WI38 (cell line): ENCODE measurements around the gene FCER1G.

Source experiments
- H3K4me3 ChIP-seq: 2 replicates; pipeline ENCODE4 v1.5.1; 2011; ENCODE audit warnings: low read depth, mild to moderate bottlenecking, control low read depth, low read length
- TF ChIP-seq, protein P1 (sequence below): IDR thresholded peaks from 2 replicates; pipeline ENCODE4 v1.5.1; 2012; ENCODE audit warnings: low read depth, mild to moderate bottlenecking, control low read depth, low read length

Gene FCER1G

DNA sequence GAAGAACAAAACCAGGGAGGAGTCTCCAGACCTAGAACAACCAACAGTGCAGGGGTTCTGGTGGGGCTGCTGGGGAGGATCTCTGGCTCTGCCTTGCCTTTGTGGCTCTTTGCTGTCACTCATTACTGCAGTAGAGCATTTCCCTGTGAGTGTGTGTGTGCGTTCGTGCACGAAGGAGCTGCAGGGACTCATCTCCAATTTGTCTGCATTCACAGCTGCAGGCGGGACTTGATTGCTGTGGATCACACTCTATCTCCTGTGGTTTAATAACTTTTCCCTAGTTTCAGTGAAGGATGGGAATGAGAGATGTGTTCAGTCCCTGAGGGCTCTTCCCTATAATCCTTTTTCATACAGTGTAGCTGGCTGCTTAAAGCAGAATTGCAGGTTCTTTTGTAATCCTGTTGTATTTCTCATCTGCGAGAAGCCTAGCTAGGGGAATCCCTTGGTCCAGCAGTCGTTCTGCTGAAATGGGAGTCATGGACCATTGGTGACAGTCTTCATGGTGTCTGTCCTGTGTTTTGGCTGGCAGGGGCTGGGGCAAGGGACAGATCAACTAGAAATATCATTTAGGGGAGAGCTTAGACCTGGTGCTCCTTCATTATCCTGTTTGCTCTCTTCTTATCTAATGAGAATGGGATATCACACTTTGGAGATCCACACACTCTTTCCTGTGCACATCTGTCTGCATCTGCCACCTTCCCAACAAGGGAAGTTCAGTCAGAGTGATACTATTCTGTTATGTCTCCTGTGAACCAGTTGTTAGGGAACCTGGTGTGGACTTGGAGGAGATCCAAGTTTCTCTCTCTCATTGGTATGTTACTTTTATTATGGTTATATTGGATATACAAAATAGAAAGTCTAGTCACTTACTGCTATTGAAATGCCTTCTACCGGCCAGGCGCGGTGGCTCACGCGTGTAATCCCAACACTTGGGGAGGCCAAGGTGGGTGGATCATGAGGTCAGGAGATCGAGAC, 46.5 kb downstream of the FCER1G start:
- H3K4me3 ChIP-seq, result no peak overlapping the region
- TF ChIP-seq, protein P1, sequence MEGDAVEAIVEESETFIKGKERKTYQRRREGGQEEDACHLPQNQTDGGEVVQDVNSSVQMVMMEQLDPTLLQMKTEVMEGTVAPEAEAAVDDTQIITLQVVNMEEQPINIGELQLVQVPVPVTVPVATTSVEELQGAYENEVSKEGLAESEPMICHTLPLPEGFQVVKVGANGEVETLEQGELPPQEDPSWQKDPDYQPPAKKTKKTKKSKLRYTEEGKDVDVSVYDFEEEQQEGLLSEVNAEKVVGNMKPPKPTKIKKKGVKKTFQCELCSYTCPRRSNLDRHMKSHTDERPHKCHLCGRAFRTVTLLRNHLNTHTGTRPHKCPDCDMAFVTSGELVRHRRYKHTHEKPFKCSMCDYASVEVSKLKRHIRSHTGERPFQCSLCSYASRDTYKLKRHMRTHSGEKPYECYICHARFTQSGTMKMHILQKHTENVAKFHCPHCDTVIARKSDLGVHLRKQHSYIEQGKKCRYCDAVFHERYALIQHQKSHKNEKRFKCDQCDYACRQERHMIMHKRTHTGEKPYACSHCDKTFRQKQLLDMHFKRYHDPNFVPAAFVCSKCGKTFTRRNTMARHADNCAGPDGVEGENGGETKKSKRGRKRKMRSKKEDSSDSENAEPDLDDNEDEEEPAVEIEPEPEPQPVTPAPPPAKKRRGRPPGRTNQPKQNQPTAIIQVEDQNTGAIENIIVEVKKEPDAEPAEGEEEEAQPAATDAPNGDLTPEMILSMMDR, result no peak

DNA sequence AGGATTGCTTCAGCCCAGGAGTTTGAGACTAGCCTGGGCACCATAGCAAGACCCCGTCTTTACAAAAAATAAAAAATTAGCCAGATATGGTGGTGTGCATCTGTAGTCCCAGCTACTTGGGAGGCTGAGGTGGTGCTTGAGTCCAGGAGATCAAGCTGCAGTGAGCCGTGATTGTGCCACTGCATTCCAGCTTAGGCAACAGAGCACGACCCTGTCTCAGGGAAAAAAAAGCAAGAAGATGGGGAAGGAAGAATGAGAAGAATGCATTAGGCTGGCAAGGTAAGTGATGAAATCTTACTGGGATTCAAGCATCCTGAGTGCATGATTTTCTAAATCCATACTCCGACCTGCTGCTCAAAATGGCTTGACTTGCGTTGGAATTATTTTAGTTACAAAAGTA, 50.2 kb downstream of the FCER1G start:
- TF ChIP-seq, protein P1, result no peak
- H3K4me3 ChIP-seq, result no peak overlapping the region

DNA sequence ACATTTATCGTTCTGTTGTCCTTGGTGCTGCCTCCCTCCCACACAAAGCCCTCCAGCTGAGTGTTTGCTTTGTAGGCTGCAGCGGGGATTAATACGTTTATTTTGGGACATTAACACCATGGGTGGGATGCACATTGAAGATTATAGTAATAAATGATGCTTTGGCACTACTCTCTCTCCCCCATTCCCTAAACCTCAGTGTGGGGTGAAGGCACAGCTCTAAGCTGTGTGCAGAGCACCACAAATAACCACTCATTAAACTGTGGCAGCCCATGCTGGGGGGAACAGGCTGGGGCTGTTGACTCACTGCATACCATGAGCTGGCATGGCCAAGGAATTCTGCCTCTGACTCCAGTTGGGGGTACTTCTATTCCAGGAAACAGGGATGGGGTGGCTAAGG, 51.1 kb downstream of the FCER1G start:
- TF ChIP-seq, protein P1, result no peak
- no peak overlapping the region for H3K4me3 ChIP-seq

DNA sequence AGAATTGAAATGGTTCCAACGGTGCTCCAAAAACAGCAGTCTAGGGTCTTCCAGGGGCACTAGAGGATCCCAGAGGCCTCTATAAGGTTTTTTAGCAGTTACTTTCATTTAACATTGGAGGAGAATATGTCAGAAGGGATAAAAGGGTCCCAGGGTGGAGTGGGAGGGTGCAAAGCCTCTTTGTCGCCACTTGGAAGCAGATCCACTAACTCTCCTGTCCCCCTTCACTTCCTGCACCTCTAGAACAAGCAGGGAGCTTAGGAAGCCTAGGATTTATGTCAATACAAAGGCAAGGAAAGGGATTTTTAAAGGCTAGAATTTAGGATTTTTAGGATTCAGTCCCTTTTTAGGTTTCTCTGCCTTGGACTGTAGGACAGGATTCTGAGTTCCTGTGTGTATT, 51.7 kb downstream of the FCER1G start:
- TF ChIP-seq, protein P1, result no peak

DNA sequence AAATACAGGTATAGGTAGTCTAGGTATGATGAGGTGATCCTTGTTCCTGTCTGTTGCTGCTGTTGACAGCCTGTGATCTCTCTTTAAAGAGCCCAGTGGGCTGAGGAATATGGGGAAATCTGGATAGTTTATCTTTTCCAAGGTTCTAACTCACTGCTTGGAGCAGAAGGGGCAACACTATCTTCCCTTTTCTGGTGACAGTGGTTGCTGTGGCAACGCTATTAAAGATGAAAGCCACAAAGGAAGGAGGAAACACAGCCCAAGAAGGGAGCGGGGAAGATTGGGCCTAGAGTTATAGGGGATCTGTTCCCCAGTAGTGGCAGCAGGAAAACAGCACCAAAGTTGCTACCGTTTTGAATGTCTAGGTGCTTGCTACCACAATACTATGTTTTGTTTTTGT, 52.2 kb downstream of the FCER1G start:
- H3K4me3 ChIP-seq, result no peak overlapping the region
- TF ChIP-seq, protein P1, result no peak

More for the DNA sequence above, 51.7 kb downstream of the FCER1G start:
- H3K4me3 ChIP-seq, result no peak overlapping the region
